ENCODE measurements around the gene GRID1.

- TF ChIP-seq, protein P1, sequence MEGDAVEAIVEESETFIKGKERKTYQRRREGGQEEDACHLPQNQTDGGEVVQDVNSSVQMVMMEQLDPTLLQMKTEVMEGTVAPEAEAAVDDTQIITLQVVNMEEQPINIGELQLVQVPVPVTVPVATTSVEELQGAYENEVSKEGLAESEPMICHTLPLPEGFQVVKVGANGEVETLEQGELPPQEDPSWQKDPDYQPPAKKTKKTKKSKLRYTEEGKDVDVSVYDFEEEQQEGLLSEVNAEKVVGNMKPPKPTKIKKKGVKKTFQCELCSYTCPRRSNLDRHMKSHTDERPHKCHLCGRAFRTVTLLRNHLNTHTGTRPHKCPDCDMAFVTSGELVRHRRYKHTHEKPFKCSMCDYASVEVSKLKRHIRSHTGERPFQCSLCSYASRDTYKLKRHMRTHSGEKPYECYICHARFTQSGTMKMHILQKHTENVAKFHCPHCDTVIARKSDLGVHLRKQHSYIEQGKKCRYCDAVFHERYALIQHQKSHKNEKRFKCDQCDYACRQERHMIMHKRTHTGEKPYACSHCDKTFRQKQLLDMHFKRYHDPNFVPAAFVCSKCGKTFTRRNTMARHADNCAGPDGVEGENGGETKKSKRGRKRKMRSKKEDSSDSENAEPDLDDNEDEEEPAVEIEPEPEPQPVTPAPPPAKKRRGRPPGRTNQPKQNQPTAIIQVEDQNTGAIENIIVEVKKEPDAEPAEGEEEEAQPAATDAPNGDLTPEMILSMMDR (IDR thresholded peaks at IDR 0.05): no peak
- TF ChIP-seq POLR2A (IDR thresholded peaks at IDR 0.05): no peak
Measured at GRCh38 chr10:86193841-86194240, 172.8 kb downstream of the GRID1 start.

Data from esophagus squamous epithelium (tissue), 4 donors.